Measurements from ENCODE around the gene CYP8B1. TPM values are rescaled to one million over a fixed set of nuclear protein-coding genes. Genes with fewer than 3 reads are reported as not detected.

The CYP8B1 gene
- total RNA-seq, 2 donors from 2014 or later = not detected

DNA sequence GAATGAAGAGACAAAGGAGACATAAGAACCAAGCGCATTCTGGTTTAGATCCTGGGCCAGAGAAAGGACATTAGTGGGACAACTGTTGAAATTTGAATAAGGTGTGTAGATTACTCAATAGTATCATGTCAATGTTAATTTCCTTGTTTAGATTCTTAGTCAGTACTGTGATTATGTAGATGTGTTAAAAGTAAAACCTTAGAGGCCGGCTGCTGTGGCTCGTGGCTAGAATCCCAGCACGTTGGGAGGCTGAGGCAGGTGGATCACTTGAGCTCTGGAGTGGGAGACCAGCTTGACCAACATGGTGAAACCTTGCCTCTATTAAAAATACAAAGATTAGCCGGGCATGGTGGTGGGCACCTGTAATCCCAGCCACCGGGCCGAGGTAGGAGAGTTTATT, 26.7 kb downstream of the CYP8B1 start:
- intact Hi-C loops (cut with DNase I) = no loop called here
- Histone ChIP-seq H3K4me1 (replicated peaks) (no peaks in the 10 kb centered on the region), H3K36me3 (no peaks in the 10 kb centered on the region), H3K27ac (no peak overlapping the region), H3K27me3 (replicated peaks; ENCODE audit: insufficient read depth) (no peaks in the 10 kb centered on the region), H3K9me3 (no peaks in the 10 kb centered on the region), H3K4me3 (no peak overlapping the region)
- TF ChIP-seq POLR2AphosphoS5 (IDR thresholded peaks at IDR 0.05) (no peak), POLR2A (IDR thresholded peaks at IDR 0.05) (no peak)
- TF ChIP-seq, protein P1, sequence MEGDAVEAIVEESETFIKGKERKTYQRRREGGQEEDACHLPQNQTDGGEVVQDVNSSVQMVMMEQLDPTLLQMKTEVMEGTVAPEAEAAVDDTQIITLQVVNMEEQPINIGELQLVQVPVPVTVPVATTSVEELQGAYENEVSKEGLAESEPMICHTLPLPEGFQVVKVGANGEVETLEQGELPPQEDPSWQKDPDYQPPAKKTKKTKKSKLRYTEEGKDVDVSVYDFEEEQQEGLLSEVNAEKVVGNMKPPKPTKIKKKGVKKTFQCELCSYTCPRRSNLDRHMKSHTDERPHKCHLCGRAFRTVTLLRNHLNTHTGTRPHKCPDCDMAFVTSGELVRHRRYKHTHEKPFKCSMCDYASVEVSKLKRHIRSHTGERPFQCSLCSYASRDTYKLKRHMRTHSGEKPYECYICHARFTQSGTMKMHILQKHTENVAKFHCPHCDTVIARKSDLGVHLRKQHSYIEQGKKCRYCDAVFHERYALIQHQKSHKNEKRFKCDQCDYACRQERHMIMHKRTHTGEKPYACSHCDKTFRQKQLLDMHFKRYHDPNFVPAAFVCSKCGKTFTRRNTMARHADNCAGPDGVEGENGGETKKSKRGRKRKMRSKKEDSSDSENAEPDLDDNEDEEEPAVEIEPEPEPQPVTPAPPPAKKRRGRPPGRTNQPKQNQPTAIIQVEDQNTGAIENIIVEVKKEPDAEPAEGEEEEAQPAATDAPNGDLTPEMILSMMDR (IDR thresholded peaks at IDR 0.05) = no peak
- WGBS = 95% methylated on average over 7 of the region's 7 CpGs
- DNase-seq (ENCODE audit: low spot score) = no peak

DNA sequence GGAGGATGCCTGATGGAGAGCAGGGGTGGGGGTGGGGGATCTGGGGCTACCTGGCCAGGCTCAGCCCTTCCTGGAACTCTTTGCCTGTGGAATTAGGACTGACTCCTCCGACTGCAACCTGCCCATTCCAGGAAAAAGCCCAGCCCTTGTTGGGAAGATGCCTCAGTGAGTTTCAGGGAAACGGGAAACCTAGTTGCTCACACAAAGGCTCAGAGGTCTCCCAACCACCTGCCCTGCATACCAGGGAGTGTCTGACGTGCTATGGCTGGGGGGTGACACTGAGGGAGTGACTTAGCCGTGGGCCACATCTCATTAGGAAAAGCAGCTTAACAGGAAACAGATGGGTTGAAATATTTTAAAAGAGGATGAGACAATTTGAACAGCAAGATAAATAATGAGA, 27.9 kb downstream of the CYP8B1 start:
- TF ChIP-seq POLR2AphosphoS5 (IDR thresholded peaks at IDR 0.05) = no peak
- TF ChIP-seq, protein P1 (IDR thresholded peaks at IDR 0.05) = no peak
- no peak overlapping the region for H3K27ac ChIP-seq
- 51% methylated on average over 4 of the region's 4 CpGs for WGBS

DNA sequence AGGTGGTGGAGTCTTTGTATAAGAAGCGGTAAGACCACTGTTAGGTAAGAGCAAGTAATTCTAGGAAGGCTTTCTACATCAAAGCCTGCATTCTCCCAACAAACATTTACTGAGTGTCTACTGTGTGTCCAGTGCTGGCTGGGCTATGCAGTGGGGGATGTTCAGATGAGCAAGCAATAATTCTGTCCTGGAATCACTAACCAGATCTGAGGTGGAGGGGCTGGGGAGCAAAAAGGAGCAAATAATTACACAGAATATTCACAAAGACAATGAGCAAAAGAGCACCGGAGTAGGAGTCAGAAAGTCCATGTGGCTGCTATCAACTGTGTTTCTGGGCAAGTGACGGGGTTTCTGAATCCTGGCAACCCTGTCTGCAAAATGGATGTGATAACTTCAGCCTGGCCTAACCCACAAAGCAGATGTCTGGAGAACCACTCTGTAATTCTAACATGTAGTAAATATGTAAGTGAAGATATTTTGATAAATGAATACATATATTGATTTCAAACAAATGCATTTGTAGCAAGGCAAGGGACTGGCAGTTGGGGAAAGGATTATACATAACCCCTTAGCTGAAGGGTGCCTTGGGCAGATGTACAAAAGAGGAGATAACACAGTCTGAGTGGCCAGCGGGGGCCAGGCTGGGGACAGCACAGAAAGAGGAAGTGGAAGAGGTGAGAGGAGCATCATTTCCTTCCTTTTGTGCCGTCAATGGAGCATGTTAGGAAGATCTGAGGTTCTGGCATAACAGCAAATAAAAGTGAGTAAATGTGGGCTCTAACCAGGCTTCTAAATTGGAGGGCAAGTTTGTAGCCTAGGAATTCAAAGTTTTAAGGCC, 28.8 kb downstream of the CYP8B1 start:
- no peak for DNase-seq (ENCODE audit: low spot score)
- intact Hi-C loops (cut with DNase I) = no loop called here
- no peaks in the 10 kb centered on the region for H3K9me3 ChIP-seq
- peak overlapping the region in 1 of 2 donors; percentile 42 for H3K27ac ChIP-seq
- H3K4me3 ChIP-seq = no peak overlapping the region
- no peaks in the 10 kb centered on the region for H3K4me1 ChIP-seq (replicated peaks)
- TF ChIP-seq POLR2A (IDR thresholded peaks at IDR 0.05) (no peak), POLR2AphosphoS5 (IDR thresholded peaks at IDR 0.05) (no peak)
- TF ChIP-seq, protein P1 (IDR thresholded peaks at IDR 0.05) = no peak
- no peaks in the 10 kb centered on the region for H3K27me3 ChIP-seq (replicated peaks; ENCODE audit: insufficient read depth)
- 43% methylated on average over 5 of the region's 5 CpGs for WGBS
- H3K36me3 ChIP-seq = no peaks in the 10 kb centered on the region

More for the DNA sequence above, 27.9 kb downstream of the CYP8B1 start:
- no peaks in the 10 kb centered on the region for H3K4me1 ChIP-seq (replicated peaks)
- no peaks in the 10 kb centered on the region for H3K9me3 ChIP-seq
- DNase-seq (ENCODE audit: low spot score) = no peak
- no peaks in the 10 kb centered on the region for H3K36me3 ChIP-seq
- H3K27me3 ChIP-seq (replicated peaks; ENCODE audit: insufficient read depth) = no peaks in the 10 kb centered on the region
- intact Hi-C loops (cut with DNase I) = no loop called here
- no peak overlapping the region for H3K4me3 ChIP-seq

DNA sequence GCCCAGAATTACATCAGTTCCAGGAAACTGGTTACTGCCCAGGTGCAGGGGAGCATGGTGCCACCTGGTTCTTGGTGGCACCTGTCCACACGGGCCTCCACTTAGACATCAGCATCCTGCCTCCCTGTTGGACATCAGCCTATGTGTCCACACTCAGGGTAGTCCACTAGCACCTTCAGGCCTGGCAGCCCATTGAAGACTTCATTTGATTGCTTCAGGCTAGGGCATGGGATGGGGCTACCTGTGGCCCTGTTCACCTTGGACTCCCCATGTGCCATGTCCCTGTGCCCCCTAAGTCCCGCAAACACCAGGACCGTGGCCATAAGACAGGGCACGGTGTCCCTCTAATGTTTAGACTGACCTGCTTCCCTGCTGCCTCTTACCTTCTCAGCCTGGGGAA, 30.9 kb downstream of the CYP8B1 start:
- Histone ChIP-seq H3K4me1 (replicated peaks) (no peaks in the 10 kb centered on the region), H3K9me3 (no peaks in the 10 kb centered on the region), H3K27me3 (replicated peaks; ENCODE audit: insufficient read depth) (no peaks in the 10 kb centered on the region), H3K27ac (no peak overlapping the region), H3K4me3 (no peak overlapping the region), H3K36me3 (no peaks in the 10 kb centered on the region)
- TF ChIP-seq, protein P1 (IDR thresholded peaks at IDR 0.05) = no peak
- TF ChIP-seq POLR2AphosphoS5 (IDR thresholded peaks at IDR 0.05) = no peak
- no peak for TF ChIP-seq POLR2A (IDR thresholded peaks at IDR 0.05)
- DNase-seq (ENCODE audit: low spot score) = no peak
- intact Hi-C loops (cut with DNase I) = no loop called here
- WGBS = 92% methylated on average over 4 of the region's 4 CpGs

DNA sequence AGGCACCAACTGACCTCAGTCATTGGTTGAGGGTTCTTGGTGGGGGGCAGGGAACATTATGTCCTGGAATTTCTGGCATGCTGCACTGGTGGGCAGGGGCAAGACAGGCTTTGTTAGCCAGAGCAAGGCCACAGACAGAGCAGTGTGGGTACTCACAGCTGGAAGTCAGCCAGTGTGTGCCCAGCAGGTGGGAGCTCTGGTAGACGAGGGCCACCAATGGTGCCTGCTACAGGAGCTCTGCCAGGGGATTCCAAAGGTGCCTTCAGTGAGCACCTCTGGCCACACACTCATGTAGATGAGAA, 31.3 kb downstream of the CYP8B1 start:
- H3K36me3 ChIP-seq = no peaks in the 10 kb centered on the region
- WGBS = 57% methylated on average over 1 of the region's 1 CpG
- no peak overlapping the region for H3K4me3 ChIP-seq
- H3K9me3 ChIP-seq = no peaks in the 10 kb centered on the region
- no peak for DNase-seq (ENCODE audit: low spot score)
- H3K4me1 ChIP-seq (replicated peaks) = no peaks in the 10 kb centered on the region
- intact Hi-C loops (cut with DNase I) = no loop called here
- H3K27me3 ChIP-seq (replicated peaks; ENCODE audit: insufficient read depth) = no peaks in the 10 kb centered on the region
- TF ChIP-seq POLR2AphosphoS5 (IDR thresholded peaks at IDR 0.05) (no peak), POLR2A (IDR thresholded peaks at IDR 0.05) (no peak)
- TF ChIP-seq, protein P1 (IDR thresholded peaks at IDR 0.05) = no peak
- H3K27ac ChIP-seq = no peak overlapping the region

Measured in prostate gland (tissue), 2 donors.